ENCODE measurements around the gene VIT. TPM values are rescaled to one million over a fixed set of nuclear protein-coding genes. Genes with fewer than 3 reads are reported as not detected.

VIT gene
- total and polyA plus RNA-seq, 4 donors: 0.07 to 0.17 (median 0.09) TPM; not detected in 1

- no peak overlapping the region for H3K4me3 ChIP-seq (ENCODE audit: low read depth in 1 of 3, low read length in 3 of 3)
- no peaks in the 10 kb centered on the region for H3K4me1 ChIP-seq (ENCODE audit: control insufficient read depth in 4 of 4, insufficient read depth in 4 of 4, low read length in 3 of 4)
- H3K9ac ChIP-seq (ENCODE audit: low read depth in 1 of 2, low read length in 2 of 2): no peak overlapping the region
- H3K36me3 ChIP-seq (ENCODE audit: control insufficient read depth in 4 of 4, insufficient read depth in 3 of 4, low read depth in 1 of 4, low read length in 3 of 4): no peaks in the 10 kb centered on the region
- no peak overlapping the region for H3K27ac ChIP-seq (ENCODE audit: low read depth in 1 of 2, low read length in 2 of 2)
- H3K27me3 ChIP-seq (ENCODE audit: control insufficient read depth in 4 of 4, insufficient read depth in 4 of 4, low read length in 3 of 4): no peaks in the 10 kb centered on the region
- DNase-seq (ENCODE audit: low spot score): no peak
- 86% methylated on average over 7 of the region's 7 CpGs for WGBS
- H3K9me3 ChIP-seq (ENCODE audit: control insufficient read depth in 4 of 4, low read length in 3 of 4): no peaks in the 10 kb centered on the region
- TF ChIP-seq NR2F2 (IDR thresholded peaks at IDR 0.05): no peak
- TF ChIP-seq HNF4A (conservative IDR thresholded peaks at IDR 0.05): no peak
- no peak for TF ChIP-seq CTCF (IDR thresholded peaks at IDR 0.05; ENCODE audit: low read depth, low read length, missing input control)
- no peak for TF ChIP-seq GABPA (IDR thresholded peaks at IDR 0.05 in 1 of 2, conservative IDR thresholded peaks at IDR 0.05 in 1 of 2)
- TF ChIP-seq RAD21 (IDR thresholded peaks at IDR 0.05): no peak
- TF ChIP-seq TAF1 (conservative IDR thresholded peaks at IDR 0.05): no peak
- TF ChIP-seq, protein P1, sequence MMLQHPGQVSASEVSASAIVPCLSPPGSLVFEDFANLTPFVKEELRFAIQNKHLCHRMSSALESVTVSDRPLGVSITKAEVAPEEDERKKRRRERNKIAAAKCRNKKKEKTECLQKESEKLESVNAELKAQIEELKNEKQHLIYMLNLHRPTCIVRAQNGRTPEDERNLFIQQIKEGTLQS (IDR thresholded peaks at IDR 0.05): no peak
- TF ChIP-seq FOXA2 (IDR thresholded peaks at IDR 0.05): no peak
- TF ChIP-seq, protein P2, sequence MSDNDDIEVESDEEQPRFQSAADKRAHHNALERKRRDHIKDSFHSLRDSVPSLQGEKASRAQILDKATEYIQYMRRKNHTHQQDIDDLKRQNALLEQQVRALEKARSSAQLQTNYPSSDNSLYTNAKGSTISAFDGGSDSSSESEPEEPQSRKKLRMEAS (IDR thresholded peaks at IDR 0.05): no peak
- TF ChIP-seq SP1 (IDR thresholded peaks at IDR 0.05): no peak
- TF ChIP-seq REST (IDR thresholded peaks at IDR 0.05): no peak
Measured at GRCh38 chr2:36773947-36774346, 77.4 kb downstream of the VIT start.

GRCh38 chr2:36775261-36775660 is 78.8 kb downstream of the VIT start:
- H3K27me3 ChIP-seq (ENCODE audit: control insufficient read depth in 4 of 4, insufficient read depth in 4 of 4, low read length in 3 of 4): no peaks in the 10 kb centered on the region
- TF ChIP-seq HNF4G (IDR thresholded peaks at IDR 0.05) (no peak), HNF4A (conservative IDR thresholded peaks at IDR 0.05) (no peak), YY1 (IDR thresholded peaks at IDR 0.05) (no peak), SP1 (IDR thresholded peaks at IDR 0.05) (no peak), NR2F2 (IDR thresholded peaks at IDR 0.05) (no peak), FOXA1 (IDR thresholded peaks at IDR 0.05) (no peak), FOXA2 (IDR thresholded peaks at IDR 0.05) (no peak), REST (IDR thresholded peaks at IDR 0.05) (no peak), GABPA (IDR thresholded peaks at IDR 0.05 in 1 of 2, conservative IDR thresholded peaks at IDR 0.05 in 1 of 2) (no peak), EGR1 (IDR thresholded peaks at IDR 0.05; ENCODE audit: low read depth in 2 of 2) (no peak), RXRA (IDR thresholded peaks at IDR 0.05) (no peak)
- TF ChIP-seq, protein P1 (IDR thresholded peaks at IDR 0.05): no peak
- TF ChIP-seq, protein P3, sequence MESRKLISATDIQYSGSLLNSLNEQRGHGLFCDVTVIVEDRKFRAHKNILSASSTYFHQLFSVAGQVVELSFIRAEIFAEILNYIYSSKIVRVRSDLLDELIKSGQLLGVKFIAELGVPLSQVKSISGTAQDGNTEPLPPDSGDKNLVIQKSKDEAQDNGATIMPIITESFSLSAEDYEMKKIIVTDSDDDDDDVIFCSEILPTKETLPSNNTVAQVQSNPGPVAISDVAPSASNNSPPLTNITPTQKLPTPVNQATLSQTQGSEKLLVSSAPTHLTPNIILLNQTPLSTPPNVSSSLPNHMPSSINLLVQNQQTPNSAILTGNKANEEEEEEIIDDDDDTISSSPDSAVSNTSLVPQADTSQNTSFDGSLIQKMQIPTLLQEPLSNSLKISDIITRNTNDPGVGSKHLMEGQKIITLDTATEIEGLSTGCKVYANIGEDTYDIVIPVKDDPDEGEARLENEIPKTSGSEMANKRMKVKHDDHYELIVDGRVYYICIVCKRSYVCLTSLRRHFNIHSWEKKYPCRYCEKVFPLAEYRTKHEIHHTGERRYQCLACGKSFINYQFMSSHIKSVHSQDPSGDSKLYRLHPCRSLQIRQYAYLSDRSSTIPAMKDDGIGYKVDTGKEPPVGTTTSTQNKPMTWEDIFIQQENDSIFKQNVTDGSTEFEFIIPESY (IDR thresholded peaks at IDR 0.05): no peak
- TF ChIP-seq, protein P2 (IDR thresholded peaks at IDR 0.05): no peak

More at GRCh38 chr2:36775261-36775660, 78.8 kb downstream of the VIT start:
- no peak for DNase-seq (ENCODE audit: low spot score)
- H3K9ac ChIP-seq (ENCODE audit: low read depth in 1 of 2, low read length in 2 of 2): no peak overlapping the region
- H3K4me3 ChIP-seq (ENCODE audit: low read depth in 1 of 3, low read length in 3 of 3): no peak overlapping the region
- no peaks in the 10 kb centered on the region for H3K4me1 ChIP-seq (ENCODE audit: control insufficient read depth in 4 of 4, insufficient read depth in 4 of 4, low read length in 3 of 4)
- H3K9me3 ChIP-seq (ENCODE audit: control insufficient read depth in 4 of 4, low read length in 3 of 4): no peaks in the 10 kb centered on the region
- 87% methylated on average over 3 of the region's 3 CpGs for WGBS
- no peaks in the 10 kb centered on the region for H3K36me3 ChIP-seq (ENCODE audit: control insufficient read depth in 4 of 4, insufficient read depth in 3 of 4, low read depth in 1 of 4, low read length in 3 of 4)
- H3K27ac ChIP-seq (ENCODE audit: low read depth in 1 of 2, low read length in 2 of 2): no peak overlapping the region

All from liver (tissue), 9 donors.